ENCODE data around the gene WDR41.
A peak's percentile ranks its signal among the peaks of the same experiment; 100 is the strongest.
"Not testable (repeated sequence)": the region's sequence is repeated elsewhere in the genome, so short reads cannot be mapped to it uniquely, and the experiment has no call there.

WDR41 gene

DNA sequence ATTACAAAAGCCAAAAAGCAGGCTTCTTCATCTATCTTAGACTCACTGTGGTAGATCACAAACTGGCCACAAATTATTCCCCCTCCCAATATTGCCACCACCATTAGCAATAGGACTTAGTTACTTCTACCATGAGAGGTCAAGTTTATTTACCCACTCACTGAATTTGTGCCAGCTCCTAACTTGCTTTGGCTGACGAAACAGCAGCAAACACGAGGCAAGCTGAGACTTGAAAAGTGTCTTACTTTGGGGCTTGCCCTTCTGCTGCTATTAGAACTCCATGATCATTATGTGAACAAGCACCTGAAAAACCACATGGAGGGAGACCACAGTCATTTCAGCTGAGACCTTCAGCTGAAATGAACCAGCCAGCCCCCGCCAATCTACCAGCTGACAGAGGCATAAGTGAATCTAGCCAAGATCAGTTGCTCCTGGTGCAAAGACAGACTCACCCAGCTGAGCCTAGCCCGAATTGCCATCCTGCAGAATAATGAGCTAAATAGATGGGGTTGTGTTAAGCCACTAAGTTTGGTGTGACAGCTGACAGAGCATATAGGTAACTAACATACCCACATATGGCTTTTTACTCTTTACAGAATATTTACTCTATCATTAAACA, 5.7 kb downstream of the WDR41 start:
- no peak for DNase-seq (ENCODE audit: low read depth in 1 of 2, low spot score in 1 of 2)
- no peaks in the 10 kb centered on the region for H3K27me3 ChIP-seq (ENCODE audit: insufficient read depth, poor library complexity, severe bottlenecking)
- H3K4me3 ChIP-seq (replicated peaks; ENCODE audit: insufficient read depth, low read length), result no peak overlapping the region
- no peak overlapping the region for H3K27ac ChIP-seq (replicated peaks)
- TF ChIP-seq SPI1 (IDR thresholded peaks at IDR 0.05; ENCODE audit: borderline replicate concordance, low read depth), result no peak

DNA sequence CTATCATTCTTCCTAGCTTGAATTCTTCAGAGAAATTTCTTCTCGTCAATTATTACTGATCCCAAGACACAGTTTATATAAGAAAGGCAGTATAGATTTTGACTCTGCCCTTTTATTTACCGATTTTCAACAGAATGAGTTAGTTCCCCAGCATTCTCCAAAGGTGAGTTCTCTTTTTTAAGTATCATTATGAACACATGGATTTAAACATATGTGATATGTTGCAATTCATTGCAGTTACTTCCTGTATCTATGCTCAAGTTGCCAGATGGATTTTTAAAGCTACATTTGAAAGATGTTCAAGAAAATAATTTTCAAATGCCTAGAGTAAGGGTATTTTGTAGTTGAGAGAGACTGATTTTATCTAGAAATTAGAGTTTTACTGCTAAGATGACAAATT, 8.4 kb downstream of the WDR41 start:
- Histone ChIP-seq H3K4me3 (replicated peaks; ENCODE audit: insufficient read depth, low read length) (no peak overlapping the region), H3K27me3 (ENCODE audit: insufficient read depth, poor library complexity, severe bottlenecking) (no peaks in the 10 kb centered on the region), H3K27ac (replicated peaks) (no peak overlapping the region)
- peak in 1 of 2 experiments; percentile 15 for DNase-seq (ENCODE audit: low read depth in 1 of 2, low spot score in 1 of 2)
- TF ChIP-seq GABPA (IDR thresholded peaks at IDR 0.05; ENCODE audit: low read depth), result no peak
- TF ChIP-seq CTCF (IDR thresholded peaks at IDR 0.05; ENCODE audit: insufficient read depth, low read length), result no peak
- TF ChIP-seq SPI1 (IDR thresholded peaks at IDR 0.05; ENCODE audit: borderline replicate concordance, low read depth), result peak; percentile 55; the same call in 1 of the 2 replicates
- TF ChIP-seq, protein P1, sequence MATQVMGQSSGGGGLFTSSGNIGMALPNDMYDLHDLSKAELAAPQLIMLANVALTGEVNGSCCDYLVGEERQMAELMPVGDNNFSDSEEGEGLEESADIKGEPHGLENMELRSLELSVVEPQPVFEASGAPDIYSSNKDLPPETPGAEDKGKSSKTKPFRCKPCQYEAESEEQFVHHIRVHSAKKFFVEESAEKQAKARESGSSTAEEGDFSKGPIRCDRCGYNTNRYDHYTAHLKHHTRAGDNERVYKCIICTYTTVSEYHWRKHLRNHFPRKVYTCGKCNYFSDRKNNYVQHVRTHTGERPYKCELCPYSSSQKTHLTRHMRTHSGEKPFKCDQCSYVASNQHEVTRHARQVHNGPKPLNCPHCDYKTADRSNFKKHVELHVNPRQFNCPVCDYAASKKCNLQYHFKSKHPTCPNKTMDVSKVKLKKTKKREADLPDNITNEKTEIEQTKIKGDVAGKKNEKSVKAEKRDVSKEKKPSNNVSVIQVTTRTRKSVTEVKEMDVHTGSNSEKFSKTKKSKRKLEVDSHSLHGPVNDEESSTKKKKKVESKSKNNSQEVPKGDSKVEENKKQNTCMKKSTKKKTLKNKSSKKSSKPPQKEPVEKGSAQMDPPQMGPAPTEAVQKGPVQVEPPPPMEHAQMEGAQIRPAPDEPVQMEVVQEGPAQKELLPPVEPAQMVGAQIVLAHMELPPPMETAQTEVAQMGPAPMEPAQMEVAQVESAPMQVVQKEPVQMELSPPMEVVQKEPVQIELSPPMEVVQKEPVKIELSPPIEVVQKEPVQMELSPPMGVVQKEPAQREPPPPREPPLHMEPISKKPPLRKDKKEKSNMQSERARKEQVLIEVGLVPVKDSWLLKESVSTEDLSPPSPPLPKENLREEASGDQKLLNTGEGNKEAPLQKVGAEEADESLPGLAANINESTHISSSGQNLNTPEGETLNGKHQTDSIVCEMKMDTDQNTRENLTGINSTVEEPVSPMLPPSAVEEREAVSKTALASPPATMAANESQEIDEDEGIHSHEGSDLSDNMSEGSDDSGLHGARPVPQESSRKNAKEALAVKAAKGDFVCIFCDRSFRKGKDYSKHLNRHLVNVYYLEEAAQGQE (IDR thresholded peaks at IDR 0.05; ENCODE audit: insufficient replicate concordance, low read depth), result no peak
- no peak for TF ChIP-seq POLR2AphosphoS5 (IDR thresholded peaks at IDR 0.05; ENCODE audit: low read depth)

DNA sequence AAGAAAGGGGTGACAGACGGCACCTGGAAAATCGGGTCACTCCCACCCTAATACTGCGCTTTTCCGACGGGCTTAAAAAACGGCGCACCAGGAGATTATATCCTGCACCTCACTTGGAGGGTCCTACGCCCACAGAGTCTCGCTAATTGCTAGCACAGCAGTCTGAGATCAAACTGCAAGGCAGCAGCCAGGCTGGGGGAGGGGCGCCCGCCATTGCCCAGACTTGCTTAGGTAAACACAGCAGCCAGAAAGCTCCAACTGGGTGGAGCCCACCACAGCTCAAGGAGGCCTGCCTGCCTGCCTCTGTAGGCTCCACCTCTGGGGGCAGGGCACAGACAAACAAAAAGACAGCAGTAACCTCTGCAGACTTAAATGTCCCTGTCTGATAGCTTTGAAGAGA, 17.1 kb downstream of the WDR41 start:
- H3K4me3 ChIP-seq (replicated peaks; ENCODE audit: insufficient read depth, low read length), result not testable (repeated sequence)

GRCh38 chr5:77468875-77469274, 23.2 kb downstream of the WDR41 start:
- not testable (repeated sequence) for H3K27ac ChIP-seq (replicated peaks); H3K27me3 ChIP-seq (ENCODE audit: insufficient read depth, poor library complexity, severe bottlenecking); DNase-seq (ENCODE audit: low read depth in 1 of 2, low spot score in 1 of 2); H3K4me3 ChIP-seq (replicated peaks; ENCODE audit: insufficient read depth, low read length)

More for the DNA sequence above, 17.1 kb downstream of the WDR41 start:
- not testable (repeated sequence) for DNase-seq (ENCODE audit: low read depth in 1 of 2, low spot score in 1 of 2); H3K27ac ChIP-seq (replicated peaks); H3K27me3 ChIP-seq (ENCODE audit: insufficient read depth, poor library complexity, severe bottlenecking)

DNA sequence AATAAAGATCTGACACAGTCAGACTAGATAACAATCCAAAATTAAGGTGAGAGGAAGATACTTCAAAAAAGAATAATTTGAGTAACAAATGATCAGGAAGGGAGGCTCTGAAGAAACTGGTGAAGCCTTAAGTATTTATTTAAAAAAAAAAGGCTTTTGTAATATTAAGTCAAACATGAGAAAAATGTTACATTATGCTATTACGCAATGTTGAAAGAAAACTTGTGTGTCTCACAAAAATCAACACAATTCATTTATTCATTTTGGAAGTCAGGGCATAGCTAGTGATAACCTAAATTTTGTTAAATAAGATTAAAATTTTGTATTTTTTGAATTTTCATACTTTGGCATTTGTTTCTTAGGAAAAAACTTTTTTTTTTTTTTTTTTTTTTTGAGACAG, 28.2 kb downstream of the WDR41 start:
- Histone ChIP-seq H3K27me3 (ENCODE audit: insufficient read depth, poor library complexity, severe bottlenecking) (no peaks in the 10 kb centered on the region), H3K4me3 (replicated peaks; ENCODE audit: insufficient read depth, low read length) (no peak overlapping the region), H3K27ac (replicated peaks) (no peak overlapping the region)
- DNase-seq (ENCODE audit: low read depth in 1 of 2, low spot score in 1 of 2), result no peak
- TF ChIP-seq CTCF (IDR thresholded peaks at IDR 0.05; ENCODE audit: insufficient read depth, low read length) (no peak), SPI1 (IDR thresholded peaks at IDR 0.05; ENCODE audit: borderline replicate concordance, low read depth) (no peak), GABPA (IDR thresholded peaks at IDR 0.05; ENCODE audit: low read depth) (no peak), POLR2AphosphoS5 (IDR thresholded peaks at IDR 0.05; ENCODE audit: low read depth) (no peak)
- TF ChIP-seq, protein P1 (IDR thresholded peaks at IDR 0.05; ENCODE audit: insufficient replicate concordance, low read depth), result no peak
